GM19395 (cell line): ENCODE measurements around the gene LINC00237.

ENCODE experiments used
- ATAC-seq: cut with Tn5 transposase; IDR thresholded peaks from one replicate; pipeline ENCODE4 v1.9.1; 2021; ENCODE audit warnings: mild to moderate bottlenecking, moderate library complexity; ENCODE audit not compliant: unreplicated experiment

Gene LINC00237

DNA sequence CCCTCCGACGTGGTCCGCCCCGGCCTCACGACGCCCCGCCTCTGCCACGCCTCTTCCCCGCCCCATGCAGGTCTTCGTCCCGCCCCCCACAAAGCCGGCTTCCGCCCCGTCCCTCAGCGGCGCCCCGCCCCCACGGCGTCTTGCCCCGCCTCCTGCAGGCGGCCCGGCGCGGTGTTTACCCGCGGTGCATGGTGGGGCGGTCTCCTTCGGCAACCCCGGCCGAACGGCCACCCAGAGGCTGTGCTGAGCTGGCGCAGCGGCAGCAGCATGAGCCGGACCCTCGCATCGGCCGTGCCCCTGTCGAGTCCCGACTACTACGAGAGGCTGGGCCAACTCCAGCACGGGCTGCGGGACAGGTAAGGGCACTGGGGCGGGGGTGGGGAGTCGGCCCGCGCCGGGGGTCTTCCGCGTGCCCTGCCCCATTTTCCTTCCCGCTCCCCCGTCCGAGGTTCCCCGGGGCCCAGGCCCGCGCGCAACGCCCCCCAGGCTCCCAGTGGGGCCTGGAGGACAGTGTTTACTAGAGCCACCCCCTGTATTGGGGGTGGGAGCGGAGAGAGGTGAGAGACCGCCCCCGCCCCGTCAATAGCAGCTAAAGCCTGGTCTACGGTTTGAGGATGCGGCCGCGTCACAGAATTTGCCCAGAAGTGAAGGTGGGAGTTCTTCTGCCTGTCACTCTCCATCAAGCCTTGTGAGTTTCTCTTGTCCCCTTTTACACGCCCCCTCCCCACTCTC, 19.9 kb upstream of the LINC00237 start, which contains the start of gene KIZ:
TSS of gene KIZ (plus strand) at position 234 of the 732 bp plus-strand sequence. CDS start at position 268, 34 bp downstream.
- peak; percentile 95 for ATAC-seq

- ATAC-seq = peak; percentile 48
Observed at GRCh38 chr20:21125072-21125848, 19.1 kb upstream of the LINC00237 start.

DNA sequence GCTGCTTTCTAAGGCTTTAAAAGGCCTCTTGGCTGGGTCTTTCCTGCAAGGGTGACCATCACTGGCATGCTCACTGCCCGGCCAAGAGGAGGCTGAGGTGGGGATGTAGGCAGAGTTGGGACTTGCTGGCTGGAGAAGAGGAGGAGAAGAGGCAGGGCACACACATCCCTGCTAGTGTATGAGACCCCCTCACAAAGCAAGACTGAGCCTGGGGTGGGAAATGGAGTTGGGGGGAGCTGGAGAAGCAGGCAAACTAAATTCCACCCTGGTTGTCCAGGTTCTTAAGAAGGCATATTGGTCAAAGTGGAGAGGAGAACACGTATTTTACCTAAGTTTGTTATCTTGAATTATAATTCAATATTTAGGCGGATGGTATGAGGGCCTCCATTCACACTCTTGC, 18.0 kb upstream of the LINC00237 start:
- no peak for ATAC-seq

- no peak for ATAC-seq
Observed at GRCh38 chr20:21118782-21119181, 12.6 kb upstream of the LINC00237 start.

GRCh38 chr20:21118138-21118537, 12.0 kb upstream of the LINC00237 start:
- no peak for ATAC-seq

DNA sequence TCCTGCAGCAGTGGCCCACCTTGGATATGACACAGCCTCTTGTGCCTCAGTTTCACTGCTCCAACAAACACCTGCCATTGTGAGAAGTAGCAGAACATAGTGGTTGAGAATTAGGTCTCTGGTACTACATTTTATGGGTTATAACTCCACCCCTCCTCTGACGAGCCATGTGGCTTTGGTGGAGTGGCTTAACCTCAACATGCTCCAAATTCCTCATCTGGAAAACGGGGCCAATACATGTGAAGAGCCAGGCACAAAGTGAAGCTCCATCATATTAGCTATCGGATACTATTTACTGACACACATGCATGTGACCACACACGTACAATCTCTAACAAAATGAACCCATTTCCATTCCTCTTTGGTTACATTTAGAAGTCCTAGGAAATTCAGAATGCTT, 11.4 kb upstream of the LINC00237 start:
- no peak for ATAC-seq

DNA sequence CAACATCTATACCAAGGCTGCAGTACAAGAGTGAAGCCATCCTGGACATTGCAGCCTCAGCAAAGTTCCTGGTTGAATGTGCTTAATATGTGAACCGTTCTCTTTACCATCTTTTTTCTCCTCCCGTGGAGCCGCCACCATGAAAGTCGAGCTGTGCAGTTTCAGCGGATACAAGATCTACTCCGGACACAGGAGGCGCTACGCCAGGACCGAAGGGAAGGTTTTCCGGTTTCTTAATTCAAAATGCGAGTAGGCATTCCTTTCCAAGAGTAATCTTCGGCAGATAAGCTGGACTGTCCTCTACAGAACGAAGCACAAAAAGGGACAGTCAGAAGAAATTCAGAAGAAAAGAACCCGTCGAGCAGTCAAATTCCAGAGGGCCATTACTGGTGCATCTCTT, 8.4 kb upstream of the LINC00237 start:
- no peak for ATAC-seq

DNA sequence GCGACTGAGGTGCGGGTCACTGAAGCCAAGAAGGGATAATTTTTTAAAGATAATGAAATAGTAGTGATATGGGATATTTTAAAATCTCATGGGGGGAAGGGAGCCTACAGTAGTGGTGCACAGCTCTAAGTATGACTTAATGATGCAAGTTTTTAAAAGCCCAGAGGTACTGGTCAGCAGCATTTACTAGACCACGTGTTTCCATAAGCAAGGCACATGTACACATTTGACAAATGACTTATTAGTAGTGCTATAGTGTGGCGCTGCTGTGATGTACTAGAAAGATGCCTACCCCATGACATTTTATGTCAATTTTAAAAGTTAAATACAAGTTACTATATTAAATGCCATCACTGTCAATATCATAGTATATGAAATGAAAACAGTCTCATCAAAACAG, 7.5 kb upstream of the LINC00237 start:
- no peak for ATAC-seq

- no peak for ATAC-seq
Observed at GRCh38 chr20:21111416-21111815, 5.3 kb upstream of the LINC00237 start.

DNA sequence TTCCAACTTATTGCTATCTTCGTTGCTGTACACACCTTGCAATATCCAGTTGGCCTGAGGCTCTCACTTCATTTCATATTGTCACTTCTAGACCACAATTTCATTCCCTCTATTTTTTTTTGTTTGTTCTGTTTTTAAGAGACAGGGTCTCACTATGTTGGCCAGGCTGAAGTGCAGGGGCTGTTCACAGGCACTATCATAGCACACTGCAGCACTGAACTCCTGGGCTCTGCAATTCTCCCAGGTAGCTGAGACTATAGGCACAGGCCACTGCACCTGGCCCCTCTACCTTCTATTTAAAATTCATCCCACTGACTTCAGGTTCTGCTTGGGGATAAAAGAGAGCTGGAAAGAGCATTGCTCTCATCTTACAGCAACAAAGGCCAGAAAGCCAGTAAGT, 4.7 kb upstream of the LINC00237 start:
- no peak for ATAC-seq

DNA sequence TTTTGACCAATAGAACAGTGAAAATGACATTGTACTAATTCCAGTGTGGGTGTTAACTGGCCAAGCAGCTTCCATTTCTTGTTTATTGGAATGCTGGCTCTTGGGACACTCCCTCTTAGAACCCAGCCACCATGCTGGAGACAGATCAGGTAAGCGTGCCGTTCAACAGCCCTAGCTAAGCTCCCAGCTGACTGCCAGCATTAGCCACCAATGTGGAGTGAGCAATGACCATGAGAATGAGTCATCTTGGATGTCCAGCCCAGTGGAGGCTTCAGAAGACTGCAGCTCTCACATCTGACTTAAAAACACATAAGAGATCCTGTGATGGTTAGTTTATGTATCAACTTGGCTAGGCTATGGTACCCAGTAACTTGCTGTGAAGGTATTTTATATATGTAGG, 3.0 kb upstream of the LINC00237 start:
- no peak for ATAC-seq

DNA sequence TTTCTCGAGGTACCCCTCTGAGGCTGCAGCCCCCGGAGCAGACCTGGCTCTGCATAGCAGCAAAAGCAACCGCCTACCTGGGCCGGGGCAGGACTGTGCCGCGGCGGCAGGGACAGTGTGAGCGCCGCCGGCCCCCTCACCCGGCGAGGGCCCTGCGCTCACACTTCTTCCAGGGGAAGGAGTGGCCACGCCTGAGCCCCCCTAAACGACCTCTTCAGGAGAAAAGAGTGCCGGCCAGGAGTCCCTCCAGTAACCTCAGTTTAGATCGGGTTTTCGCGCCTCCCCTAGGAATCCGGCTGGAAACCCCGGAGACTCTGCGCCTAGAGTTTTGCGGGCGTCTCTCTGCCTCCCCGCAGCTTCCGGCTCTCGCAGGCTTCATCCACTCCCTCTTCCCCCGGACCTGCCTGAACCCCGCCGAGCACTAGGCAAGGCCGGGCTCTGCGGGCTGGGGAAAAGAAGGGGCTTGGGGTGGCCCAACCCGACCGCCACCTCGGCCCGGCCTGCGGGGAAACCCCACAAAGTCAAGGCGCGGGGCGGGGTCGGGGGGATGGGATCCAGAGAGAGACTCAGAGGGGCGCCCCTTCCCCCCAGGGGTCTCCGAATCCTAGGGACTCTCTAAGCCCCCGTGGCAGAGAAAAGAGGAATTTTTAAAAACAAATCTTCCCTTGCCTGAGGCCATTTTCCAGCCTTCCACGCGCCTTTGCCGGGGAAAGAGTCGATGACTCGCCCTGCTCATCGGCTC, 558 bp downstream of the LINC00237 start:
- ATAC-seq = no peak

DNA sequence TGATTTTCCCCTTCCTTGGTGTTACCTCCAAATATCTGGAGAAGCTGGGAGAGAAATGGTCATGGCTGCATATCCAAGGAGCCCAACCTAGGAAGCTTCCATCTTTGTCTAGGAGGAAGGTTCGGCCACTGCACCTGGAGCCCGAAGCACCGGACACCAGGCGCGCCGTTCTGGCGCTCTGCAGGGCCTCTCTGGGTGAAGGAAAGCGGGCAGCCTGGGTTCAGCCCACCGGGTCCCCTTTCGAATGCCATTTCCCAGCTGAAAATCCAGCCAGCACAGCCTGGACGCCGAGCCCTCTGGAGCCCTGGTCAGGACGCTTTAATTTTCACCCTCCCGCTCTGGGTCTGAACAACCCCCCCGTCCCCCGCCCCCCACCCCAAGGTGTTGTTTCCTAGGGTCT, 1.2 kb downstream of the LINC00237 start:
- ATAC-seq = no peak

GRCh38 chr20:21104466-21104761, 1.7 kb downstream of the LINC00237 start:
- ATAC-seq = no peak

- no peak for ATAC-seq
Observed at GRCh38 chr20:21103582-21104465, 2.3 kb downstream of the LINC00237 start.

DNA sequence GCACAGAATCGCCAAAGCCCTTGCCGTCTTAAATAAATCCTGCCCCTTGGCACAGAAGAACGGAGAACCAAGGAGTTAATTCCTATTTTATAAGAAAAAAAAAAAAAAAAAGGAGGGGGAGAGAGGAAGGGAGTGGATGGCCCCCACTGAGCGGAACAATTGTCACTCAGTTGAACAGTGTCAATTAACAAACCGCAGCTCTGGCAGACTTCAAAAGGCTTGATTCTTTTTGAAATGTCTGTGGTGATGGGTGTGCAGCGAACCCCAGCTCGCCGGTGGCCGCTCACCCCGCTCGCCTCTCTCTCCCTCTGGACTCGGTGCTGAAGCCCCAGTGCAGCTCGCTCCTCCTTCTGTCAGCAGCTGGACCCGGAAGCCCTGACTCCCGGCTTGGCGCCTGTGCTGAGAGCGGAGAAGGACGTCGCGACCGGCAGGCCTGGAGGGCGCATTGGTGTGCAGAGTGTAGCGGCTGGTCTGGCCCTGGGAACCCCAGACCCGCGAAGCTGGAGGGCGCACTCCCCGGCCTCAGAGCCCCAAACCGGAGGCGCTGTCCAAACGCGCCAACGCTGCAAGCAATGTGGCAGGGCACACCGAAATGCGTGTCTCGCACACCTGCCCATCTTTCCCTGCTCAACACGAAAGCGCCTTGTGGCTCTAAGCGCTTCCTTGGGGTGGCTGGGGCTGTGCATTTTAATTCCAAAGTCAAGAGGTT, 3.4 kb downstream of the LINC00237 start:
- no peak for ATAC-seq

- no peak for ATAC-seq
Observed at GRCh38 chr20:21101932-21102575, 4.1 kb downstream of the LINC00237 start.

GRCh38 chr20:21101453-21101931, 4.7 kb downstream of the LINC00237 start:
- ATAC-seq = peak; percentile 1
